K562 (cell line): ENCODE results near the gene CD47. TPM values are rescaled to one million over a fixed set of nuclear protein-coding genes. Genes with fewer than 3 reads are reported as not detected.

ENCODE experiments used
- ATAC-seq: fragments of 200-7000 bp; cut with Tn5 transposase; 3 replicates; pipeline ENCODE4 v1.9.1; 2020; ENCODE audit warnings: moderate library complexity
- BruUV-seq: library from RNA; stranded (reverse); fragments of 400-500 nt; replicated peaks from 2 replicates; lab custom pipeline; 2021; lab: Mats Ljungman, UMichigan
- CTCF ChIA-PET: fragments of 300-600 bp; formaldehyde crosslinking; extraction: SDS; loops from one replicate; lab custom pipeline; 2021; ENCODE audit warnings: low intra/inter-chr PET ratio; lab: Yijun Ruan, JAX
- POLR2A ChIA-PET: fragments of 300-600, 350-650 bp; sonication (Branson Sonifier 250); formaldehyde crosslinking; extraction: SDS; loops from one replicate; lab custom pipeline; 2021; ENCODE audit warnings: antibody characterized with exemption, inconsistent platforms; lab: Yijun Ruan, JAX
- DNase-seq, 4 experiments: peaks; one replicate each; pipeline versions ENCODE4 v3.0.0 to v3.0.0-alpha.2; 2011 to 2018; ENCODE audit warnings: low spot score in 3 of 4, mixed read lengths in 3 of 4; ENCODE audit errors: extremely low read depth in 1 of 4
- FAIRE-seq: peaks from 2 replicates; lab custom pipeline; 2011; peaks lifted over from hg19 to GRCh38; lab: Jason Lieb, UNC
- H2AFZ ChIP-seq: 2 replicates; pipeline ENCODE4 v1.6.0; 2011; ENCODE audit warnings: low read depth, low read length, control low read depth, inconsistent platforms
- H3K27ac ChIP-seq: fragments of 200-600 bp; 3 replicates; pipeline ENCODE4 v1.8.0; 2011; ENCODE audit warnings: low read depth, mild to moderate bottlenecking, control low read depth, inconsistent platforms, low read length, moderate library complexity, mixed read lengths; ENCODE audit errors: extremely low read depth
- H3K27me3 ChIP-seq, 2 experiments: fragments of 300-600 bp in 1 of 2; 2 replicates in 1 of 2; 3 replicates in 1 of 2; pipeline versions ENCODE4 v1.6.0 to v1.8.0; 2011; ENCODE audit warnings: inconsistent platforms in 2 of 2, low read length in 2 of 2, mild to moderate bottlenecking in 1 of 2, mixed read lengths in 1 of 2, moderate library complexity in 1 of 2; ENCODE audit not compliant: control insufficient read depth in 2 of 2, insufficient read depth in 2 of 2
- H3K36me3 ChIP-seq: fragments of 300-600 bp; 3 replicates; pipeline ENCODE4 v1.8.0; 2011; ENCODE audit warnings: mild to moderate bottlenecking, low read length, inconsistent platforms; ENCODE audit not compliant: control insufficient read depth, insufficient read depth
- H3K4me1 ChIP-seq, 2 experiments: fragments of 200-600 bp in 1 of 2; replicated peaks in 1 of 2; 2 replicates in 1 of 2; 3 replicates in 1 of 2; pipeline versions ENCODE4 v1.5.1 to v1.8.0; 2011; ENCODE audit warnings: inconsistent platforms in 2 of 2, low read length in 2 of 2, mild to moderate bottlenecking in 1 of 2, mixed read lengths in 1 of 2, moderate library complexity in 1 of 2; ENCODE audit not compliant: control insufficient read depth in 2 of 2, insufficient read depth in 2 of 2
- H3K4me2 ChIP-seq: 2 replicates; pipeline ENCODE4 v1.6.1; 2011; ENCODE audit warnings: low read length, control low read depth, inconsistent platforms, mixed read lengths; ENCODE audit not compliant: insufficient read depth
- H3K4me3 ChIP-seq: fragments of 200-600 bp; sonication (generic), shearing (Covaris generic); 2 replicates; pipeline ENCODE4 v1.5.1; 2016; ENCODE audit warnings: control low read depth, inconsistent platforms
- H3K79me2 ChIP-seq: fragments of 200-600 bp; 3 replicates; pipeline ENCODE4 v1.8.0; 2011; ENCODE audit warnings: low read length, inconsistent platforms; ENCODE audit not compliant: control insufficient read depth, insufficient read depth
- H3K9ac ChIP-seq, 2 experiments: 2 replicates each; pipeline versions ENCODE4 v1.6.0 to v1.6.1; 2011; ENCODE audit warnings: low read depth in 2 of 2, low read length in 2 of 2, control low read depth in 1 of 2, inconsistent platforms in 1 of 2, mild to moderate bottlenecking in 1 of 2, mixed read lengths in 1 of 2; ENCODE audit not compliant: insufficient read depth in 1 of 2
- H3K9me1 ChIP-seq: one replicate; pipeline ENCODE4 v1.6.0; 2011; ENCODE audit warnings: inconsistent platforms, mild to moderate bottlenecking, low read length, moderate library complexity; ENCODE audit not compliant: control insufficient read depth, insufficient read depth
- H3K9me3 ChIP-seq: replicated peaks from 2 replicates; pipeline ENCODE4 v1.5.1; 2011; ENCODE audit warnings: low read depth, low read length, inconsistent platforms; ENCODE audit not compliant: control insufficient read depth, insufficient read depth
- H4K20me1 ChIP-seq: replicated peaks from 2 replicates; pipeline ENCODE4 v1.6.1; 2011; ENCODE audit warnings: low read length, inconsistent platforms, mixed read lengths; ENCODE audit not compliant: control insufficient read depth, insufficient read depth
- CBX2 ChIP-seq: fragments of 200-600 bp; sonication (generic); IDR thresholded peaks from one replicate; pipeline ENCODE4 v1.6.1; 2012; ENCODE audit warnings: mild to moderate bottlenecking, low read length, inconsistent platforms; ENCODE audit not compliant: insufficient read depth, poor library complexity, severe bottlenecking
- FOS ChIP-seq: IDR thresholded peaks from 3 replicates; pipeline ENCODE4 v1.6.1; 2011; ENCODE audit not compliant: insufficient read length; ENCODE audit errors: extremely low read depth
- KDM1A ChIP-seq, 2 experiments: fragments of 450-650 bp; IDR thresholded peaks; 2 replicates each; pipeline ENCODE4 v1.6.1; 2016; ENCODE audit warnings: mild to moderate bottlenecking in 2 of 2
- MEIS2 ChIP-seq: fragments of 450-650 bp; IDR thresholded peaks from 2 replicates; pipeline ENCODE4 v1.6.1; 2014; ENCODE audit warnings: mild to moderate bottlenecking; ENCODE audit not compliant: partially characterized antibody
- NR2C1 ChIP-seq, 2 experiments: fragments of 450-650 bp; IDR thresholded peaks; 2 replicates each; pipeline ENCODE4 v1.6.1; 2017; ENCODE audit warnings: mild to moderate bottlenecking in 2 of 2, antibody characterized with exemption in 1 of 2, inconsistent platforms in 1 of 2, missing compliant biosample characterization in 1 of 2, missing genetic modification characterization in 1 of 2
- PHF21A ChIP-seq: fragments of 450-650 bp; IDR thresholded peaks from 2 replicates; pipeline ENCODE4 v1.6.1; 2017; ENCODE audit warnings: low read depth, borderline replicate concordance
- SIX5 ChIP-seq, 2 experiments: IDR thresholded peaks; 2 replicates each; pipeline ENCODE4 v1.6.1; 2011; ENCODE audit warnings: low read length in 2 of 2, borderline replicate concordance in 1 of 2, low read depth in 1 of 2, mild to moderate bottlenecking in 1 of 2, moderate library complexity in 1 of 2; ENCODE audit not compliant: insufficient read depth in 1 of 2
- XRCC3 ChIP-seq: fragments of 450-650 bp; IDR thresholded peaks from 2 replicates; pipeline ENCODE4 v1.6.1; 2017; ENCODE audit warnings: mild to moderate bottlenecking, moderate library complexity
- ZBED1 ChIP-seq: IDR thresholded peaks from 2 replicates; pipeline ENCODE4 v1.6.1; 2014
- ZNF507 ChIP-seq: conservative IDR thresholded peaks from 2 replicates; pipeline ENCODE4 v1.6.1; 2017; ENCODE audit warnings: missing genetic modification characterization, missing compliant biosample characterization
- ZNF583 ChIP-seq: fragments of 250-450 bp; sonication (Bioruptor Pico); IDR thresholded peaks from 2 replicates; pipeline ENCODE4 v1.4.0; 2020
- ZZZ3 ChIP-seq: fragments of 450-650 bp; IDR thresholded peaks from 2 replicates; pipeline ENCODE4 v1.6.1; 2016; ENCODE audit warnings: antibody characterized with exemption, mild to moderate bottlenecking, moderate library complexity
- WGBS: fragments of 100-300 bp; shearing (Covaris generic); methylation state at CpG from one replicate; pipeline ENCODE4 v1.1.6; 2016; ENCODE audit warnings: low coverage, mixed read lengths; ENCODE audit not compliant: insufficient coverage; ENCODE audit errors: missing lambda C conversion rate; 5-methylcytosine and 5-hydroxymethylcytosine counted together
- in situ Hi-C: fragments of 300-500 bp; cut with MboI; formaldehyde crosslinking; loops from 4 replicates; pipeline ENCODE4 v1.15.0; 2018; ENCODE audit warnings: inconsistent platforms, mixed read lengths
- intact Hi-C: fragments of 100-400 bp; cut with micrococcal nuclease; formaldehyde crosslinking; loops from 2 replicates; pipeline ENCODE4 v1.14.2; 2022
- polyA plus RNA-seq, 8 experiments: library from polyadenylated mRNA; depleted of rRNA in 4 of 8; stranded (reverse) in 5 of 8; unstranded in 3 of 8; fragments of >200 nt; fragmentation: Nextera tagmentation in 2 of 8; fragmentation: Illumina TruSeq in 1 of 8; extraction: Ambion mirVana in 2 of 8; extraction: Trizol in 1 of 8; gene quantifications; 2 replicates each; pipeline versions ENCODE4 v1.2.1 to v1.2.3, GENCODE V29; 2011 to 2014; ENCODE audit warnings: inconsistent platforms in 1 of 8, missing spikeins in 1 of 8
- total RNA-seq, 7 experiments: library from RNA; depleted of rRNA in 6 of 7; stranded (reverse); fragments of >200 nt in 6 of 7; fragmentation: Illumina TruSeq in 2 of 7; extraction: Trizol in 2 of 7; gene quantifications; 2 replicates each; pipeline versions ENCODE4 v1.2.1 to v1.2.3, GENCODE V29; 2011 to 2021; ENCODE audit warnings: low replicate concordance in 1 of 7
- TF ChIP-seq, protein P1 (sequence below): fragments of 450-650 bp; IDR thresholded peaks from 2 replicates; pipeline ENCODE4 v1.6.1; 2016; ENCODE audit warnings: borderline replicate concordance
- TF ChIP-seq, protein P2 (sequence below): fragments of 250-450 bp; sonication (Bioruptor Pico); IDR thresholded peaks from 2 replicates; pipeline ENCODE4 v1.8.0; 2021; ENCODE audit warnings: borderline replicate concordance, mild to moderate bottlenecking, moderate library complexity; ENCODE audit not compliant: poor library complexity, severe bottlenecking

CD47 gene
- total and polyA plus RNA-seq, 9 of the 15 experiments (the other 6 are each of a cell fraction or from before 2014, with no cell fraction given) = 10.2 to 62.6 (median 36.3) TPM

DNA sequence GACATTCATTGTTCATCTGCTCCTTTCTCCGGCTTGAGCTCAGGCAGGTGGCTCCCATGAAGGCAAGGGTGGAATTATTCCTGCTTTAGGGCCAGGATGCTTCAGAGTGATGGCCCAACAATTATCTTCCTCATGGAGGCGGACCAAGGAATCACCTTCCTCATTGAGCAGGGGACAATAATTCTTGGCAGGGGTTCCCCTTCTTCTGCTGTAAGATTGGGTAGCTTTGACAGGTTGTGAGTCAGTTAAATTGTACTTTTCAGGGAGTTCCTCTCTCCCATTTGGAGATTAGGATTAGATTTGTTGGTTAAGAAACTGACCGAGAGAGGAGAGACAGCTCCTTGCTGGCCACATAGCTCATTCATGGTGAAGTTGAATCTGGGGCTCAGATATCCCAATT, 31.4 kb upstream of the CD47 start:
- Histone ChIP-seq H2AFZ (no peak overlapping the region), H3K27ac (no peak overlapping the region), H3K9ac (no peak overlapping the region), H3K9me1 (no peaks in the 10 kb centered on the region), H4K20me1 (no peaks in the 10 kb centered on the region), H3K9me3 (no peaks in the 10 kb centered on the region), H3K4me2 (no peak overlapping the region), H3K27me3 (no peaks in the 10 kb centered on the region), H3K36me3 (no peaks in the 10 kb centered on the region), H3K4me1 (peaks cover 11 to 40% of the 10 kb centered on the region in 2 experiments; a peak in 4 of 5 replicates), H3K79me2 (no peaks in the 10 kb centered on the region), H3K4me3 (no peak overlapping the region)
- ChIA-PET CTCF (no interaction called here), POLR2A (interaction anchor here (1.5 kb wide), 1 partner anchor 18 kb away, joined by 4 read pairs; no protein-coding TSS in a partner anchor)
- intact Hi-C loops (no loop called here), in situ Hi-C loops (no loop called here)
- FAIRE-seq (no peak), DNase-seq (no peak), ATAC-seq (no peak)
- 46% methylated on average over 3 of the region's 3 CpGs for WGBS
- no TSS peak for BruUV-seq
- TF ChIP-seq ZNF507 = no peak
- no peak for TF ChIP-seq ZNF583 (CRISPR knock-in tag)
- TF ChIP-seq CBX2 = no peak
- no peak for TF ChIP-seq KDM1A (IDR thresholded peaks at IDR 0.05)
- TF ChIP-seq PHF21A = no peak
- no peak for TF ChIP-seq SIX5 (IDR thresholded peaks at IDR 0.05; ENCODE audit: borderline replicate concordance in 1 of 2, insufficient read depth in 1 of 2, low read depth in 1 of 2, low read length in 2 of 2)
- TF ChIP-seq NR2C1 (IDR thresholded peaks at IDR 0.05) = no peak
- no peak for TF ChIP-seq NR2C1 (tag; IDR thresholded peaks at IDR 0.05)
- TF ChIP-seq, protein P1, sequence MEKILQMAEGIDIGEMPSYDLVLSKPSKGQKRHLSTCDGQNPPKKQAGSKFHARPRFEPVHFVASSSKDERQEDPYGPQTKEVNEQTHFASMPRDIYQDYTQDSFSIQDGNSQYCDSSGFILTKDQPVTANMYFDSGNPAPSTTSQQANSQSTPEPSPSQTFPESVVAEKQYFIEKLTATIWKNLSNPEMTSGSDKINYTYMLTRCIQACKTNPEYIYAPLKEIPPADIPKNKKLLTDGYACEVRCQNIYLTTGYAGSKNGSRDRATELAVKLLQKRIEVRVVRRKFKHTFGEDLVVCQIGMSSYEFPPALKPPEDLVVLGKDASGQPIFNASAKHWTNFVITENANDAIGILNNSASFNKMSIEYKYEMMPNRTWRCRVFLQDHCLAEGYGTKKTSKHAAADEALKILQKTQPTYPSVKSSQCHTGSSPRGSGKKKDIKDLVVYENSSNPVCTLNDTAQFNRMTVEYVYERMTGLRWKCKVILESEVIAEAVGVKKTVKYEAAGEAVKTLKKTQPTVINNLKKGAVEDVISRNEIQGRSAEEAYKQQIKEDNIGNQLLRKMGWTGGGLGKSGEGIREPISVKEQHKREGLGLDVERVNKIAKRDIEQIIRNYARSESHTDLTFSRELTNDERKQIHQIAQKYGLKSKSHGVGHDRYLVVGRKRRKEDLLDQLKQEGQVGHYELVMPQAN = no peak
- no peak for TF ChIP-seq MEIS2
- TF ChIP-seq ZZZ3 = no peak
- no peak for TF ChIP-seq ZBED1
- TF ChIP-seq FOS = no peak
- no peak for TF ChIP-seq XRCC3
- TF ChIP-seq, protein P2, sequence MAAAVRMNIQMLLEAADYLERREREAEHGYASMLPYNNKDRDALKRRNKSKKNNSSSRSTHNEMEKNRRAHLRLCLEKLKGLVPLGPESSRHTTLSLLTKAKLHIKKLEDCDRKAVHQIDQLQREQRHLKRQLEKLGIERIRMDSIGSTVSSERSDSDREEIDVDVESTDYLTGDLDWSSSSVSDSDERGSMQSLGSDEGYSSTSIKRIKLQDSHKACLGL (CRISPR knock-in tag) = no peak
